ENCODE data around the gene BIK.

BIK gene

GRCh38 chr22:43159484-43160178 is 49.1 kb downstream of the BIK start:
- in situ Hi-C loops (cut with HindIII; ENCODE audit: low sequenced_read_pairs), result no loop called here

GRCh38 chr22:43160497-43161126 is 50.1 kb downstream of the BIK start:
- in situ Hi-C loops (cut with HindIII; ENCODE audit: low sequenced_read_pairs), result no loop called here

- in situ Hi-C loops (cut with HindIII; ENCODE audit: low sequenced_read_pairs), result no loop called here
These were observed 52.0 kb downstream of the BIK start for GRCh38 chr22:43162412-43163150.

GRCh38 chr22:43163241-43163795 is 52.8 kb downstream of the BIK start:
- in situ Hi-C loops (cut with HindIII; ENCODE audit: low sequenced_read_pairs), result no loop called here

GRCh38 chr22:43164636-43165035 is 54.1 kb downstream of the BIK start:
- in situ Hi-C loops (cut with HindIII; ENCODE audit: low sequenced_read_pairs), result loop anchor here (5.0 kb wide), 1 partner anchor 93 kb away; no protein-coding TSS in a partner anchor

- in situ Hi-C loops (cut with HindIII; ENCODE audit: low sequenced_read_pairs), result loop anchor here (5.0 kb wide), 1 partner anchor 91 kb away; no protein-coding TSS in a partner anchor
These were observed 55.8 kb downstream of the BIK start for GRCh38 chr22:43166132-43166930.

GRCh38 chr22:43167001-43167589 is 56.5 kb downstream of the BIK start:
- in situ Hi-C loops (cut with HindIII; ENCODE audit: low sequenced_read_pairs), result loop anchor here (5.0 kb wide), 1 partner anchor 90 kb away; no protein-coding TSS in a partner anchor

GRCh38 chr22:43168471-43169309 is 58.1 kb downstream of the BIK start:
- in situ Hi-C loops (cut with HindIII; ENCODE audit: low sequenced_read_pairs), result loop anchor here (5.0 kb wide), 1 partner anchor 89 kb away; no protein-coding TSS in a partner anchor

- in situ Hi-C loops (cut with HindIII; ENCODE audit: low sequenced_read_pairs), result loop anchor here (5.0 kb wide), 1 partner anchor 88 kb away; no protein-coding TSS in a partner anchor
These were observed 59.0 kb downstream of the BIK start for GRCh38 chr22:43169310-43170130.

- in situ Hi-C loops (cut with HindIII; ENCODE audit: low sequenced_read_pairs), result no loop called here
These were observed 59.6 kb downstream of the BIK start for GRCh38 chr22:43170131-43170480.

- in situ Hi-C loops (cut with HindIII; ENCODE audit: low sequenced_read_pairs), result no loop called here
These were observed 60.5 kb downstream of the BIK start for GRCh38 chr22:43171019-43171491.

GRCh38 chr22:43171607-43172006 is 61.1 kb downstream of the BIK start:
- in situ Hi-C loops (cut with HindIII; ENCODE audit: low sequenced_read_pairs), result no loop called here

GRCh38 chr22:43172191-43172590 is 61.6 kb downstream of the BIK start:
- in situ Hi-C loops (cut with HindIII; ENCODE audit: low sequenced_read_pairs), result no loop called here

GRCh38 chr22:43173566-43173965 is 63.0 kb downstream of the BIK start:
- in situ Hi-C loops (cut with HindIII; ENCODE audit: low sequenced_read_pairs), result no loop called here

GRCh38 chr22:43173976-43174720 is 63.6 kb downstream of the BIK start:
- in situ Hi-C loops (cut with HindIII; ENCODE audit: low sequenced_read_pairs), result no loop called here

- in situ Hi-C loops (cut with HindIII; ENCODE audit: low sequenced_read_pairs), result no loop called here
These were observed 64.5 kb downstream of the BIK start for GRCh38 chr22:43174941-43175531.

- in situ Hi-C loops (cut with HindIII; ENCODE audit: low sequenced_read_pairs), result no loop called here
These were observed 65.5 kb downstream of the BIK start for GRCh38 chr22:43176090-43176489.
